ENCODE measurements around the gene TLE4. TPM values are rescaled to one million over a fixed set of nuclear protein-coding genes. Genes with fewer than 3 reads are reported as not detected.

The TLE4 gene
- total RNA-seq, 4 donors from 2014 or later = 19.3 to 87.5 (median 41.5) TPM

- peaks cover 12% of the 10 kb centered on the region for H3K27me3 ChIP-seq
- in situ Hi-C loops (cut with MboI; ENCODE audit: low pct_ligation_motif_present in 1 of 4, low pct_unique_long_range_greater_than_20kb in 1 of 4, low sequenced_read_pairs in 3 of 4) (no loop called here), intact Hi-C loops (cut with DNase I; ENCODE audit: low total_unique reads) (no loop called here)
- H3K4me3 ChIP-seq = peak overlapping the region; percentile 86 to 98 (median 94)
- H3K36me3 ChIP-seq = no peaks in the 10 kb centered on the region
- TF ChIP-seq CTCF (IDR thresholded peaks at IDR 0.05) = no peak
- no peak for TF ChIP-seq POLR2AphosphoS5 (IDR thresholded peaks at IDR 0.05)
- WGBS, 2 donors (ENCODE audit: low coverage in 1 of 2) = 34 to 37% methylated on average over 5 of the region's 5 CpGs
- peak overlapping the region in 3 of 4 donors; percentile 90 to 98 (median 97) for H3K27ac ChIP-seq
- H3K9me3 ChIP-seq = no peaks in the 10 kb centered on the region
- no peak for DNase-seq
- peaks cover 8 to 41% (median 17%) of the 10 kb centered on the region in 4 donors for H3K4me1 ChIP-seq
Observed at GRCh38 chr9:79574136-79574535, 2.4 kb downstream of the TLE4 start.

- TF ChIP-seq EP300 (IDR thresholded peaks at IDR 0.05; ENCODE audit: low read depth) (no peak), CTCF (IDR thresholded peaks at IDR 0.05) (no peak), POLR2AphosphoS5 (IDR thresholded peaks at IDR 0.05) (no peak), POLR2A (IDR thresholded peaks at IDR 0.05) (no peak)
- DNase-seq = no peak
- Histone ChIP-seq H3K9me3 (no peaks in the 10 kb centered on the region), H3K4me1 (peaks cover 7 to 42% (median 17%) of the 10 kb centered on the region in 4 donors), H3K27me3 (peaks cover 10% of the 10 kb centered on the region), H3K4me3 (peak overlapping the region in 1 of 4 donors; percentile 98), H3K36me3 (no peaks in the 10 kb centered on the region), H3K27ac (peak overlapping the region in 1 of 4 donors; percentile 98)
- WGBS, 2 donors (ENCODE audit: low coverage in 1 of 2) = 80 to 86% methylated on average over 1 to 3 of the region's 3 CpGs
- intact Hi-C loops (cut with DNase I; ENCODE audit: low total_unique reads) (no loop called here), in situ Hi-C loops (cut with MboI; ENCODE audit: low pct_ligation_motif_present in 1 of 4, low pct_unique_long_range_greater_than_20kb in 1 of 4, low sequenced_read_pairs in 3 of 4) (no loop called here)
Observed at GRCh38 chr9:79574781-79575180, 3.0 kb downstream of the TLE4 start.

GRCh38 chr9:79575547-79575946 lies 3.8 kb downstream of the TLE4 start:
- DNase-seq = no peak
- Histone ChIP-seq H3K27me3 (peaks cover 3% of the 10 kb centered on the region), H3K9me3 (no peaks in the 10 kb centered on the region), H3K4me3 (no peak overlapping the region), H3K27ac (no peak overlapping the region), H3K36me3 (no peaks in the 10 kb centered on the region), H3K4me1 (peaks cover 3 to 38% (median 11%) of the 10 kb centered on the region in 4 donors)
- WGBS, 2 donors (ENCODE audit: low coverage in 1 of 2) = 61 to 65% methylated on average over 3 of the region's 3 CpGs
- TF ChIP-seq POLR2AphosphoS5 (IDR thresholded peaks at IDR 0.05) = no peak
- no peak for TF ChIP-seq POLR2A (IDR thresholded peaks at IDR 0.05)
- TF ChIP-seq CTCF (IDR thresholded peaks at IDR 0.05) = no peak
- TF ChIP-seq EP300 (IDR thresholded peaks at IDR 0.05; ENCODE audit: low read depth) = no peak
- in situ Hi-C loops (cut with MboI; ENCODE audit: low pct_ligation_motif_present in 1 of 4, low pct_unique_long_range_greater_than_20kb in 1 of 4, low sequenced_read_pairs in 3 of 4) (no loop called here), intact Hi-C loops (cut with DNase I; ENCODE audit: low total_unique reads) (no loop called here)

GRCh38 chr9:79577969-79578723 lies 6.4 kb downstream of the TLE4 start:
- 79 to 85% methylated on average over 8 of the region's 8 CpGs for WGBS, 2 donors (ENCODE audit: low coverage in 1 of 2)
- no peak overlapping the region for H3K27ac ChIP-seq
- no peak for TF ChIP-seq CTCF (IDR thresholded peaks at IDR 0.05)
- no peak for TF ChIP-seq POLR2A (IDR thresholded peaks at IDR 0.05)
- no peak for DNase-seq
- intact Hi-C loops (cut with DNase I; ENCODE audit: low total_unique reads) (no loop called here), in situ Hi-C loops (cut with MboI; ENCODE audit: low pct_ligation_motif_present in 1 of 4, low pct_unique_long_range_greater_than_20kb in 1 of 4, low sequenced_read_pairs in 3 of 4) (no loop called here)
- H3K4me3 ChIP-seq = no peak overlapping the region
- H3K9me3 ChIP-seq = no peaks in the 10 kb centered on the region
- no peaks in the 10 kb centered on the region for H3K36me3 ChIP-seq
- peaks cover 3 to 54% (median 21%) of the 10 kb centered on the region in 4 donors for H3K4me1 ChIP-seq
- H3K27me3 ChIP-seq = no peaks in the 10 kb centered on the region
